Vagina (tissue), 2 donors: Measurements from ENCODE around the gene COL27A1. TPM values are rescaled to one million over a fixed set of nuclear protein-coding genes. Genes with fewer than 3 reads are reported as not detected.

Source experiments
- DNase-seq, 2 donors: peaks; one replicate each; pipeline ENCODE4 v3.0.0-alpha.2; 2017; ENCODE audit errors: extremely low spot score in 2 of 2
- H3K27ac ChIP-seq: fragments of 200-600 bp; sonication (generic); one replicate; pipeline ENCODE4 v1.5.1; 2019
- H3K27me3 ChIP-seq: fragments of 200-600 bp; sonication (generic); one replicate; pipeline ENCODE4 v1.5.1; 2019
- H3K36me3 ChIP-seq, 2 donors: fragments of 200-600 bp; sonication (generic); one replicate each; pipeline ENCODE4 v1.5.1; 2017 to 2019
- H3K4me1 ChIP-seq: fragments of 200-600 bp; sonication (generic); one replicate; pipeline ENCODE4 v1.5.1; 2019
- H3K4me3 ChIP-seq, 2 donors: fragments of 200-600 bp; sonication (generic); 1 replicate in 1 of 2; 2 replicates in 1 of 2; pipeline ENCODE4 v1.5.1; 2016 to 2019
- H3K9me3 ChIP-seq: fragments of 200-600 bp; sonication (generic); one replicate; pipeline ENCODE4 v1.5.1; 2019
- CTCF ChIP-seq, 3 experiments: fragments of 450-650 bp in 2 of 3; fragments of 200-600 bp in 1 of 3; sonication (generic) in 1 of 3; IDR thresholded peaks; one replicate each; pipeline ENCODE4 v1.5.1; 2017 to 2019; ENCODE audit warnings: antibody characterized with exemption in 3 of 3, mild to moderate bottlenecking in 2 of 3, moderate library complexity in 2 of 3
- POLR2A ChIP-seq, 2 donors: fragments of 450-650 bp; IDR thresholded peaks; one replicate each; pipeline ENCODE4 v1.6.1; 2017; ENCODE audit warnings: antibody characterized with exemption in 2 of 2, mild to moderate bottlenecking in 2 of 2, moderate library complexity in 2 of 2
- POLR2AphosphoS5 ChIP-seq, 2 donors: sonication (generic); formaldehyde crosslinking; IDR thresholded peaks; one replicate each; pipeline ENCODE4 v1.9.0; 2017; ENCODE audit warnings: antibody characterized with exemption in 2 of 2, mild to moderate bottlenecking in 2 of 2, low read depth in 1 of 2; ENCODE audit not compliant: insufficient read depth in 1 of 2
- intact Hi-C: fragments of 100-400 bp; cut with DNase I; formaldehyde crosslinking; loops from one replicate; pipeline ENCODE4 v1.15.1; 2023
- total RNA-seq: library from RNA; depleted of rRNA; stranded (reverse); fragments of >200 nt; gene quantifications from one replicate; pipeline ENCODE4 v1.2.3, GENCODE V29; 2016

COL27A1 gene
- total RNA-seq, 1 donor from 2014 or later = 17.2 TPM

DNA sequence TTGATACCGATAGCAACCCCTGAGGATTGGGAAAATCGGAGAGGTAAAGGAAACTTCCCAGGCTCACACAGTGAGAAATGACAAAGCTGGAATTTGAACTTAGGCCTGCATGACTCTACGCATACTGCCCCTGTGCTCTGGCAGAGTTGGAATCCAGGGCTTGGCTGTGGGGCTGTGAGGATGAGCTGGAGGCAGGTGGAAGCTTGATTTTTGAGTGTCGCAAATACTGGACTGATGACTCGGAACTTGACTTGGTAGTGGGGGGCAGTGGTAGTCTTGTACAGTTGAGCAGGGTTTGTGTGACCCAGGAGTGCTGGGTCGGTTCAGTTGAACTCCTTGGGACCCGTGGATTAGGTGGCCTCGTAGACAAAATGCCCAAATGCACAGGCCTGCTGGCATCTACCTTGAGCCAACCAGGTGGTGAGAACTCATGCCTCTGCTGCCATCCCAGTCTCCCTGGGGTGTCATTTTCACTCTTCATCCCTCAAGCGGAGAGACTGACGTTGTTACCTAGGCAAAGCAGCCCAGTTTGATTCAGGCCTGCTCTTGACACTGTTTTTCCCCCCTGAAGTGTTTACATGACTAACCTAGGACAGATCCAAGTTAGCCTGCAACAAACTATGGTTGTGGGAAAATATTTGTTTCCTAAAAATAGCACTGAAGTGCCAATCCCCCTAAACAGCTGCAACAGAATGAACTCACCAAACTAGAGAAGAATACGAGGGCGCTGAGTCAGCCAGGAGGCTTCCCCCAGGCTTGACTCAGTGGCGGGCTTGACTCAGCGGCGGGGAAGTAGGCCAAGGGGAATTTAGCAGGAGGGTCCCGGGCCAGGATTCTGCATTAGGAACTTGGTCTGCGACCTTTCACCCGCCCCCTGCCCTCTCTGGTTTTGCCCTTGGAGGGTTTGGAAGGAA, 121.8 kb downstream of the COL27A1 start:
- H3K4me3 ChIP-seq = no peak overlapping the region
- H3K9me3 ChIP-seq = no peaks in the 10 kb centered on the region
- peaks cover 25% of the 10 kb centered on the region for H3K4me1 ChIP-seq
- intact Hi-C loops = no loop called here
- H3K36me3 ChIP-seq = no peaks in the 10 kb centered on the region
- DNase-seq = peak in 1 of 2 donors; percentile 84
- no peaks in the 10 kb centered on the region for H3K27me3 ChIP-seq
- TF ChIP-seq POLR2A (IDR thresholded peaks at IDR 0.05) (no peak), POLR2AphosphoS5 (IDR thresholded peaks at IDR 0.05; ENCODE audit: insufficient read depth in 1 of 2, low read depth in 1 of 2) (peak in 1 of 2 donors; percentile 51)
- H3K27ac ChIP-seq = peak overlapping the region; percentile 66

- no peaks in the 10 kb centered on the region for H3K9me3 ChIP-seq
Measured at GRCh38 chr9:114278356-114278755, 123.0 kb downstream of the COL27A1 start.

GRCh38 chr9:114278881-114279570, 123.7 kb downstream of the COL27A1 start:
- Histone ChIP-seq H3K36me3 (no peaks in the 10 kb centered on the region), H3K27me3 (no peaks in the 10 kb centered on the region), H3K27ac (no peak overlapping the region), H3K4me1 (peaks cover 25% of the 10 kb centered on the region), H3K4me3 (no peak overlapping the region), H3K9me3 (no peaks in the 10 kb centered on the region)
- intact Hi-C loops = no loop called here
- peak in 1 of 2 donors; percentile 43 for TF ChIP-seq POLR2AphosphoS5 (IDR thresholded peaks at IDR 0.05; ENCODE audit: insufficient read depth in 1 of 2, low read depth in 1 of 2)
- no peak for TF ChIP-seq POLR2A (IDR thresholded peaks at IDR 0.05)
- TF ChIP-seq CTCF (IDR thresholded peaks at IDR 0.05) = no peak
- peak in 1 of 2 donors; percentile 86 for DNase-seq

More at GRCh38 chr9:114278356-114278755, 123.0 kb downstream of the COL27A1 start:
- peaks cover 25% of the 10 kb centered on the region for H3K4me1 ChIP-seq
- no peak overlapping the region for H3K4me3 ChIP-seq
- no peak for TF ChIP-seq POLR2A (IDR thresholded peaks at IDR 0.05)
- no peak for TF ChIP-seq CTCF (IDR thresholded peaks at IDR 0.05)
- TF ChIP-seq POLR2AphosphoS5 (IDR thresholded peaks at IDR 0.05; ENCODE audit: insufficient read depth in 1 of 2, low read depth in 1 of 2) = no peak
- H3K27me3 ChIP-seq = no peaks in the 10 kb centered on the region
- no peak overlapping the region for H3K27ac ChIP-seq
- peak in 1 of 2 donors; percentile 49 for DNase-seq
- no peaks in the 10 kb centered on the region for H3K36me3 ChIP-seq
- intact Hi-C loops = no loop called here

DNA sequence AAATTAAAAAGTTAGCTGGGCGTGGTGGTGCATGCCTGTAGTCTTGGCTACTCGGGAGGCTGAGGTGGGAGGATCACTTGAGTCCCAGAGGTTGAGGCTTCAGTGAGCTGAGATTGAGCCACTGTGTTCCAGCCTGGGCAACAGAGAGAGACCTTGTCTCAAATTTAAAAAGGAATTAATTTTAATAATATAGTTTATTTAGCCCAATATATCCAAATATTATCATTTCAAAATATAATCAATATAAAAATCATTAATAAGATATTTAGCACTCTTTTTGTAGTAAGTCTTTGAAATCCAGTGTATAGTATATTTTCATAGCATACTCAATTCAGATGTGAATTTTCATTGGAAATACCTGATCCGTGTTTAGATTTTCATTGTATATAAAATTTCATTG, 124.4 kb downstream of the COL27A1 start:
- TF ChIP-seq POLR2AphosphoS5 (IDR thresholded peaks at IDR 0.05; ENCODE audit: insufficient read depth in 1 of 2, low read depth in 1 of 2) (no peak), POLR2A (IDR thresholded peaks at IDR 0.05) (no peak), CTCF (IDR thresholded peaks at IDR 0.05) (no peak)
- intact Hi-C loops = no loop called here
- peak in 1 of 2 donors; percentile 44 for DNase-seq

DNA sequence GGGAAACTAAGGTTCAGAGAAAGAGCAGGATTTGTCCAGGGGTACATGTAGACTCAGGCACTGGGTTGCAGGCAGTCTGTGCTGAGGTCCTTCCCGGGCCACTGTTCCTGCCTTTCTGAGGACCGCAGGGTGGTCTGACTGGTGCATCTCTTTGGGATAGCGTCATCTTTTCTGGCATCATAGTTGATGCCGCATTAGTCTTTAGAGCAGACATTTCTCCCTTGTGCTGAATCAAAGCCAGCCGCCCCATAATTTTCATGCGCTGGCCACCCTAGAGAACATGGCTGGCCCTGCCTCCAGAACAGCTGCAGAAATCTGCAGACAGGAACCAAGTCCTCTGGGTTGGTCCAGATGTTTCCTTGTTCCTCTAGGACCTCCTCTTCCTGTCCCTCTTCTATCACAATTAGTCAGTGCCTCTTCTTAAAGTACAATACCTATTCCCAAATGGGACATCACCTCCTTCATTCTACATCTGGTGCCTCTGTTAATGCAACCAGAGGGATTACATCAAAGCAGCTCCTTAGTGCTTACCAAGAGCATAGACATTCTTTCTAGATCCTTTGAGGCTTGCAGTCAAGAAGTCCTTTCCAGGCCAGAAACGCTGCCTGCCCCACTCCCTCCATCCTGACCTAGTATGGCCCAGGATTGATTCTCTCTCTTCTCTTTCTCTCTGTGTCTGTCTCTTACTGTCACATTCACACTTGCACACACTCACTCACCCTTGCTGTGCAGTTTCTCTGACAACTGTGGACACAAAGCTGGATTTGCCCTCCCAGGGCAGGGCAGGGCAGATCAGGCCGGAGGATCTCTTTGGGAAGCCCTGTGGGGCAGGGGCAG, 125.5 kb downstream of the COL27A1 start:
- H3K4me1 ChIP-seq = peaks cover 42% of the 10 kb centered on the region
- TF ChIP-seq POLR2A (IDR thresholded peaks at IDR 0.05) (no peak), CTCF (IDR thresholded peaks at IDR 0.05) (no peak), POLR2AphosphoS5 (IDR thresholded peaks at IDR 0.05; ENCODE audit: insufficient read depth in 1 of 2, low read depth in 1 of 2) (no peak)
- H3K4me3 ChIP-seq = no peak overlapping the region
- no peaks in the 10 kb centered on the region for H3K36me3 ChIP-seq
- no peaks in the 10 kb centered on the region for H3K27me3 ChIP-seq
- peak overlapping the region; percentile 68 for H3K27ac ChIP-seq
- intact Hi-C loops = no loop called here
- DNase-seq = peak in 1 of 2 donors; percentile 75
- no peaks in the 10 kb centered on the region for H3K9me3 ChIP-seq

More for the DNA sequence above, 124.4 kb downstream of the COL27A1 start:
- no peaks in the 10 kb centered on the region for H3K27me3 ChIP-seq
- H3K4me3 ChIP-seq = no peak overlapping the region
- H3K9me3 ChIP-seq = no peaks in the 10 kb centered on the region
- no peak overlapping the region for H3K27ac ChIP-seq
- H3K36me3 ChIP-seq = no peaks in the 10 kb centered on the region
- peaks cover 30% of the 10 kb centered on the region for H3K4me1 ChIP-seq
